HCT116 (cell line): ENCODE data around the gene QKI. TPM values are rescaled to one million over a fixed set of nuclear protein-coding genes. Genes with fewer than 3 reads are reported as not detected.

ENCODE experiments used
- ATAC-seq: fragments of 200-7000 bp; cut with Tn5 transposase; 2 replicates; pipeline ENCODE4 v1.9.1; 2020; ENCODE audit warnings: mild to moderate bottlenecking, moderate library complexity
- BruUV-seq: library from RNA; stranded (reverse); fragments of 400-500 nt; replicated peaks from 2 replicates; lab custom pipeline; 2021; lab: Mats Ljungman, UMichigan
- CTCF ChIA-PET: fragments of 300-600 bp; sonication (Branson Sonifier 250); formaldehyde crosslinking; loops from one replicate; lab custom pipeline; 2021; ENCODE audit warnings: antibody characterized with exemption; lab: Charles Lee
- POLR2A ChIA-PET: fragments of 300-600, 350-600 bp; sonication (Branson Sonifier 250); formaldehyde crosslinking; loops from one replicate; lab custom pipeline; 2021; ENCODE audit warnings: antibody characterized with exemption; lab: Charles Lee
- RAD21 ChIA-PET, 2 experiments: fragments of 300-600 bp; sonication (Branson Sonifier 250); formaldehyde crosslinking; loops; one replicate each; lab custom pipeline; 2023; ENCODE audit warnings: low total read pairs in 2 of 2; ENCODE audit not compliant: uncharacterized antibody in 2 of 2, unreplicated experiment in 2 of 2, low non-redundant PET in 1 of 2; lab: Charles Lee
- DNase-seq: peaks from one replicate; pipeline ENCODE4 v3.0.0-alpha.2; 2010; ENCODE audit warnings: low read depth, low spot score
- H2AFZ ChIP-seq: fragments of 200-600 bp; shearing (Covaris generic), sonication (generic); 2 replicates; pipeline ENCODE4 v1.6.1; 2017; ENCODE audit warnings: low read depth, mixed run types, mixed read lengths, antibody characterized with exemption, low read length; ENCODE audit not compliant: poor library complexity, severe bottlenecking
- H3K27ac ChIP-seq: 2 replicates; pipeline ENCODE4 v1.5.1; 2012; ENCODE audit warnings: low read depth, low read length
- H3K27me3 ChIP-seq: fragments of 200-600 bp; sonication (generic); 2 replicates; pipeline ENCODE4 v1.6.1; 2016; ENCODE audit warnings: mixed run types, low read length, mixed read lengths; ENCODE audit not compliant: insufficient read depth
- H3K36me3 ChIP-seq, 2 experiments: fragments of 200-500 bp in 1 of 2; fragments of 200-600 bp in 1 of 2; sonication (Bioruptor generic) in 1 of 2; sonication (generic) in 1 of 2; 2 replicates each; pipeline versions ENCODE4 v1.5.1 to v1.6.1; 2014 to 2016; ENCODE audit warnings: low read length in 2 of 2, inconsistent platforms in 1 of 2, mixed read lengths in 1 of 2, mixed run types in 1 of 2; ENCODE audit not compliant: insufficient read depth in 2 of 2, control insufficient read depth in 1 of 2
- H3K4me1 ChIP-seq, 2 experiments: fragments of 200-600 bp in 1 of 2; sonication (generic) in 1 of 2; 2 replicates each; pipeline versions ENCODE4 v1.5.1 to v1.6.1; 2012 to 2017; ENCODE audit warnings: low read length in 2 of 2, inconsistent platforms in 1 of 2, mild to moderate bottlenecking in 1 of 2, mixed read lengths in 1 of 2, mixed run types in 1 of 2, moderate library complexity in 1 of 2; ENCODE audit not compliant: insufficient read depth in 2 of 2, control insufficient read depth in 1 of 2
- H3K4me2 ChIP-seq: fragments of 200-600 bp; sonication (generic); 2 replicates; pipeline ENCODE4 v1.6.1; 2017; ENCODE audit warnings: mixed run types, low read length, mixed read lengths
- H3K4me3 ChIP-seq, 2 experiments: fragments of 200-600 bp in 1 of 2; sonication (generic) in 1 of 2; replicated peaks in 1 of 2; 2 replicates each; pipeline ENCODE4 v1.5.1; 2011 to 2016; ENCODE audit warnings: low read length in 2 of 2, control low read depth in 1 of 2, low read depth in 1 of 2, mild to moderate bottlenecking in 1 of 2, mixed read lengths in 1 of 2, mixed run types in 1 of 2
- H3K79me2 ChIP-seq: fragments of 200-600 bp; sonication (generic); 2 replicates; pipeline ENCODE4 v1.6.1; 2017; ENCODE audit warnings: mild to moderate bottlenecking, mixed run types, low read length, moderate library complexity, mixed read lengths; ENCODE audit not compliant: insufficient read depth
- H3K9ac ChIP-seq: fragments of 200-600 bp; sonication (generic); 2 replicates; pipeline ENCODE4 v1.6.1; 2016; ENCODE audit warnings: low read length, mixed read lengths
- H3K9me2 ChIP-seq: fragments of 200-600 bp; sonication (generic), shearing (Covaris generic); 2 replicates; pipeline ENCODE4 v1.6.1; 2017; ENCODE audit warnings: mixed run types, mild to moderate bottlenecking, moderate library complexity; ENCODE audit not compliant: insufficient read depth
- H3K9me3 ChIP-seq, 2 experiments: fragments of 200-500 bp in 1 of 2; fragments of 200-600 bp in 1 of 2; sonication (Bioruptor generic) in 1 of 2; sonication (generic) in 1 of 2; 2 replicates each; pipeline ENCODE4 v1.6.1; 2014 to 2017; ENCODE audit warnings: low read length in 2 of 2, mixed read lengths in 2 of 2, inconsistent platforms in 1 of 2, low read depth in 1 of 2, mild to moderate bottlenecking in 1 of 2, mixed run types in 1 of 2, moderate library complexity in 1 of 2; ENCODE audit not compliant: control insufficient read depth in 1 of 2, insufficient read depth in 1 of 2
- H4K20me1 ChIP-seq: fragments of 200-600 bp; sonication (generic), shearing (Covaris generic); 2 replicates; pipeline ENCODE4 v1.6.1; 2017; ENCODE audit warnings: mixed run types, mild to moderate bottlenecking, moderate library complexity; ENCODE audit not compliant: insufficient read depth
- ATF3 ChIP-seq: IDR thresholded peaks from 2 replicates; pipeline ENCODE4 v1.6.1; 2012
- CBX3 ChIP-seq: IDR thresholded peaks from 2 replicates; pipeline ENCODE4 v1.6.1; 2012; ENCODE audit warnings: low read depth
- CEBPB ChIP-seq: IDR thresholded peaks from 2 replicates; pipeline ENCODE4 v1.6.1; 2012; ENCODE audit warnings: low read depth
- CTCF ChIP-seq, 3 experiments: fragments of 200-600 bp in 1 of 3; sonication (generic) in 1 of 3; IDR thresholded peaks in 2 of 3; conservative IDR thresholded peaks in 1 of 3; 2 replicates each; pipeline ENCODE4 v1.5.1; 2012 to 2017; ENCODE audit warnings: low read depth in 2 of 3, low read length in 2 of 3, antibody characterized with exemption in 1 of 3, borderline replicate concordance in 1 of 3, control low read depth in 1 of 3, mild to moderate bottlenecking in 1 of 3, mixed read lengths in 1 of 3, mixed run types in 1 of 3, moderate library complexity in 1 of 3; ENCODE audit not compliant: insufficient read depth in 1 of 3
- ELF1 ChIP-seq: IDR thresholded peaks from 2 replicates; pipeline ENCODE4 v1.6.1; 2012; ENCODE audit warnings: low read depth, borderline replicate concordance
- EZH2 ChIP-seq: fragments of 200-600 bp; sonication (generic); IDR thresholded peaks from 2 replicates; pipeline ENCODE4 v1.6.1; 2017; ENCODE audit warnings: antibody characterized with exemption, mixed run types
- FOSL1 ChIP-seq: IDR thresholded peaks from 2 replicates; pipeline ENCODE4 v1.6.1; 2012; ENCODE audit warnings: low read depth
- JUND ChIP-seq: IDR thresholded peaks from 2 replicates; pipeline ENCODE4 v1.6.1; 2012
- MAX ChIP-seq: IDR thresholded peaks from 2 replicates; pipeline ENCODE4 v1.6.1; 2012
- REST ChIP-seq: IDR thresholded peaks from 2 replicates; pipeline ENCODE4 v1.6.1; 2012; ENCODE audit warnings: low read depth
- SIN3A ChIP-seq: IDR thresholded peaks from 2 replicates; pipeline ENCODE4 v1.6.1; 2012; ENCODE audit warnings: low read depth
- SP1 ChIP-seq: IDR thresholded peaks from 2 replicates; pipeline ENCODE4 v1.6.1; 2012; ENCODE audit warnings: low read depth
- SRF ChIP-seq: IDR thresholded peaks from 2 replicates; pipeline ENCODE4 v1.6.1; 2012; ENCODE audit warnings: low read depth
- TCF7L2 ChIP-seq: IDR thresholded peaks from 2 replicates; pipeline ENCODE4 v1.7.0; 2011; ENCODE audit warnings: borderline replicate concordance, inconsistent platforms; ENCODE audit not compliant: insufficient read depth, insufficient read length; ENCODE audit errors: extremely low read depth
- YY1 ChIP-seq: IDR thresholded peaks from 2 replicates; pipeline ENCODE4 v1.6.1; 2011; ENCODE audit warnings: low read length, low read depth, moderate library complexity, mild to moderate bottlenecking; ENCODE audit not compliant: insufficient replicate concordance; ENCODE audit errors: extremely low read depth
- ZBTB33 ChIP-seq: IDR thresholded peaks from 2 replicates; pipeline ENCODE4 v1.6.1; 2011; ENCODE audit warnings: mild to moderate bottlenecking, low read length, moderate library complexity; ENCODE audit not compliant: insufficient replicate concordance; ENCODE audit errors: extremely low read depth
- ZNF274 ChIP-seq: fragments of 200-500 bp; sonication (Bioruptor generic); IDR thresholded peaks from 2 replicates; pipeline ENCODE4 v1.6.1; 2014; ENCODE audit warnings: mild to moderate bottlenecking, low read depth, low read length, inconsistent platforms
- intact Hi-C: fragments of 100-400 bp; cut with micrococcal nuclease; formaldehyde crosslinking; loops from 2 replicates; pipeline ENCODE4 v1.10.0; 2022
- total RNA-seq: library from RNA; stranded (reverse); gene quantifications from one replicate; pipeline ENCODE4 v1.2.1, GENCODE V29; 2021; ENCODE audit not compliant: unreplicated experiment

QKI gene
- total RNA-seq, 1 experiment from 2014 or later: 35.3 TPM

GRCh38 chr6:163520956-163521355 is 106.4 kb downstream of the QKI start:
- H3K9ac ChIP-seq: no peak overlapping the region
- no peak for TF ChIP-seq CTCF (IDR thresholded peaks at IDR 0.05 in 2 of 3, conservative IDR thresholded peaks at IDR 0.05 in 1 of 3; ENCODE audit: borderline replicate concordance in 1 of 3, insufficient read depth in 1 of 3, low read depth in 2 of 3, low read length in 2 of 3)
- TF ChIP-seq CEBPB: no peak
- no peak for TF ChIP-seq MAX
- TF ChIP-seq YY1: no peak
- TF ChIP-seq EZH2: no peak
- TF ChIP-seq FOSL1: no peak
- no peak for TF ChIP-seq ZBTB33
- no peak for TF ChIP-seq TCF7L2
- TF ChIP-seq REST: no peak
- no peak for TF ChIP-seq ELF1
- no peak for TF ChIP-seq SIN3A
- no peak for TF ChIP-seq SP1
- TF ChIP-seq ZNF274: no peak
- TF ChIP-seq CBX3: no peak
- no peak for TF ChIP-seq JUND
- TF ChIP-seq SRF: no peak
- no peak for TF ChIP-seq ATF3
- no peak overlapping the region for H3K4me3 ChIP-seq
- no peak overlapping the region for H3K4me2 ChIP-seq
- no peaks in the 10 kb centered on the region for H3K36me3 ChIP-seq
- H3K79me2 ChIP-seq: peaks cover 2% of the 10 kb centered on the region
- intact Hi-C loops: no loop called here
- no peaks in the 10 kb centered on the region for H4K20me1 ChIP-seq
- H3K27me3 ChIP-seq: no peaks in the 10 kb centered on the region
- H2AFZ ChIP-seq: no peak overlapping the region
- ChIA-PET RAD21 (no interaction called here), CTCF (no interaction called here), POLR2A (no interaction called here)
- no peaks in the 10 kb centered on the region for H3K9me2 ChIP-seq
- H3K9me3 ChIP-seq: no peaks in the 10 kb centered on the region
- no TSS peak for BruUV-seq
- H3K4me1 ChIP-seq: no peaks in the 10 kb centered on the region
- no peak overlapping the region for H3K27ac ChIP-seq
- ATAC-seq (no peak), DNase-seq (no peak)
